ENCODE measurements around the gene NFKBIA.
A peak's percentile ranks its signal among the peaks of the same experiment; 100 is the strongest.

The NFKBIA gene

GRCh38 chr14:35405304-35405996, 901 bp upstream of the NFKBIA start:
- no peaks in the 10 kb centered on the region for H3K27me3 ChIP-seq (ENCODE audit: low read depth, low read length)
- peak overlapping the region; percentile 98 for H3K27ac ChIP-seq (ENCODE audit: low read length)
- peaks cover 35% of the 10 kb centered on the region for H3K36me3 ChIP-seq (replicated peaks; ENCODE audit: low read depth, low read length)
- H2AFZ ChIP-seq (ENCODE audit: low read depth, low read length): no peak overlapping the region
- TF ChIP-seq CTCF (IDR thresholded peaks at IDR 0.05; ENCODE audit: low read depth, low read length) (no peak), EZH2phosphoT487 (IDR thresholded peaks at IDR 0.05; ENCODE audit: low read depth) (no peak)
- peak overlapping the region; percentile 76 for H3K4me3 ChIP-seq (ENCODE audit: low read length)
- peak overlapping the region; percentile 89 for H3K4me2 ChIP-seq (ENCODE audit: low read length)
- peak overlapping the region; percentile 83 for H3K9ac ChIP-seq (ENCODE audit: low read length)
- peaks cover 60% of the 10 kb centered on the region for H3K4me1 ChIP-seq (ENCODE audit: low read length)
- peaks cover 32% of the 10 kb centered on the region for H4K20me1 ChIP-seq (ENCODE audit: insufficient read depth, low read length)
- H3K79me2 ChIP-seq (ENCODE audit: low read length): peaks cover 41% of the 10 kb centered on the region
- no peaks in the 10 kb centered on the region for H3K9me3 ChIP-seq (ENCODE audit: insufficient read depth, low read length)

- Histone ChIP-seq H3K36me3 (replicated peaks; ENCODE audit: low read depth, low read length) (peaks cover 36% of the 10 kb centered on the region), H3K27ac (ENCODE audit: low read length) (peak overlapping the region; percentile 98), H3K4me3 (ENCODE audit: low read length) (peak overlapping the region; percentile 83), H3K4me1 (ENCODE audit: low read length) (peaks cover 65% of the 10 kb centered on the region), H3K9me3 (ENCODE audit: insufficient read depth, low read length) (no peaks in the 10 kb centered on the region), H2AFZ (ENCODE audit: low read depth, low read length) (no peak overlapping the region), H3K4me2 (ENCODE audit: low read length) (peak overlapping the region; percentile 97), H3K9ac (ENCODE audit: low read length) (peak overlapping the region; percentile 99), H3K79me2 (ENCODE audit: low read length) (peaks cover 41% of the 10 kb centered on the region), H4K20me1 (ENCODE audit: insufficient read depth, low read length) (peaks cover 41% of the 10 kb centered on the region), H3K27me3 (ENCODE audit: low read depth, low read length) (no peaks in the 10 kb centered on the region)
- TF ChIP-seq EZH2phosphoT487 (IDR thresholded peaks at IDR 0.05; ENCODE audit: low read depth) (no peak), CTCF (IDR thresholded peaks at IDR 0.05; ENCODE audit: low read depth, low read length) (no peak)
Measured at GRCh38 chr14:35403603-35404448, 723 bp downstream of the NFKBIA start.

- peaks cover 36% of the 10 kb centered on the region for H3K36me3 ChIP-seq (replicated peaks; ENCODE audit: low read depth, low read length)
- peak overlapping the region; percentile 97 for H3K4me2 ChIP-seq (ENCODE audit: low read length)
- peaks cover 41% of the 10 kb centered on the region for H3K79me2 ChIP-seq (ENCODE audit: low read length)
- no peak overlapping the region for H2AFZ ChIP-seq (ENCODE audit: low read depth, low read length)
- H3K27me3 ChIP-seq (ENCODE audit: low read depth, low read length): no peaks in the 10 kb centered on the region
- H4K20me1 ChIP-seq (ENCODE audit: insufficient read depth, low read length): peaks cover 41% of the 10 kb centered on the region
- H3K27ac ChIP-seq (ENCODE audit: low read length): peak overlapping the region; percentile 98
- no peaks in the 10 kb centered on the region for H3K9me3 ChIP-seq (ENCODE audit: insufficient read depth, low read length)
- H3K4me3 ChIP-seq (ENCODE audit: low read length): peak overlapping the region; percentile 83
- H3K4me1 ChIP-seq (ENCODE audit: low read length): peaks cover 64% of the 10 kb centered on the region
- H3K9ac ChIP-seq (ENCODE audit: low read length): peak overlapping the region; percentile 99
- TF ChIP-seq CTCF (IDR thresholded peaks at IDR 0.05; ENCODE audit: low read depth, low read length): no peak
- no peak for TF ChIP-seq EZH2phosphoT487 (IDR thresholded peaks at IDR 0.05; ENCODE audit: low read depth)
Measured at GRCh38 chr14:35403114-35403602, 1.4 kb downstream of the NFKBIA start.

Measured in OCI-LY3 (cell line).